Urinary bladder (tissue), 4 donors: ENCODE measurements around the gene UFL1. TPM values are rescaled to one million over a fixed set of nuclear protein-coding genes. Genes with fewer than 3 reads are reported as not detected.
A peak's percentile ranks its signal among the peaks of the same experiment; 100 is the strongest.
"Not testable (repeated sequence)": the region's sequence is repeated elsewhere in the genome, so short reads cannot be mapped to it uniquely, and the experiment has no call there.

Experiments used
- DNase-seq: peaks from one replicate; pipeline ENCODE4 v3.0.0-alpha.2; 2015; ENCODE audit errors: extremely low spot score
- H3K27ac ChIP-seq: one replicate; pipeline ENCODE4 v1.5.1; 2013; ENCODE audit warnings: low read depth, mild to moderate bottlenecking, moderate library complexity
- H3K36me3 ChIP-seq: one replicate; pipeline ENCODE4 v1.6.1; 2013; ENCODE audit warnings: mild to moderate bottlenecking, moderate library complexity; ENCODE audit not compliant: insufficient read depth
- H3K4me1 ChIP-seq: one replicate; pipeline ENCODE4 v1.6.1; 2013; ENCODE audit warnings: mild to moderate bottlenecking, moderate library complexity; ENCODE audit not compliant: insufficient read depth
- H3K4me3 ChIP-seq: one replicate; pipeline ENCODE4 v1.5.1; 2013; ENCODE audit warnings: low read depth, low read length
- WGBS: extraction: QIAGEN DNeasy Blood & Tissue Kit; methylation state at CpG from one replicate; pipeline ENCODE4 v1.1.7; 2013; 5-methylcytosine and 5-hydroxymethylcytosine counted together
- polyA plus RNA-seq: library from polyadenylated mRNA; stranded (reverse); fragments of 200-250 nt; gene quantifications from one replicate; pipeline ENCODE4 v1.2.3, GENCODE V29; 2013
- total RNA-seq: library from RNA; depleted of rRNA; stranded (reverse); fragments of >200 nt; gene quantifications from one replicate; pipeline ENCODE4 v1.2.3, GENCODE V29; 2014
- donor health status: healthy with polysubstance abuse.
- donor health status: healthy.

Gene UFL1
- total and polyA plus RNA-seq, 2 donors = 20.7 to 60.2 TPM

- no peak overlapping the region for H3K27ac ChIP-seq
- H3K36me3 ChIP-seq = no peaks in the 10 kb centered on the region
- WGBS = 47% methylated on average over 5 of the region's 5 CpGs
- DNase-seq = no peak
- no peak overlapping the region for H3K4me3 ChIP-seq
- H3K4me1 ChIP-seq = no peaks in the 10 kb centered on the region
Observed at GRCh38 chr6:96537726-96538125, 16.1 kb downstream of the UFL1 start.

GRCh38 chr6:96542702-96543101, 21.1 kb downstream of the UFL1 start:
- Histone ChIP-seq H3K4me1 (no peaks in the 10 kb centered on the region), H3K36me3 (no peaks in the 10 kb centered on the region), H3K4me3 (no peak overlapping the region), H3K27ac (no peak overlapping the region)
- no peak for DNase-seq

- Histone ChIP-seq H3K4me3 (no peak overlapping the region), H3K4me1 (no peaks in the 10 kb centered on the region), H3K27ac (no peak overlapping the region), H3K36me3 (no peaks in the 10 kb centered on the region)
- no peak for DNase-seq
- WGBS = 95% methylated on average over 3 of the region's 3 CpGs
Observed at GRCh38 chr6:96545882-96546281, 24.3 kb downstream of the UFL1 start.

GRCh38 chr6:96547654-96548053, 26.0 kb downstream of the UFL1 start:
- Histone ChIP-seq H3K36me3 (no peaks in the 10 kb centered on the region), H3K27ac (no peak overlapping the region), H3K4me3 (no peak overlapping the region), H3K4me1 (no peaks in the 10 kb centered on the region)
- WGBS = 95% methylated on average over 4 of the region's 4 CpGs
- no peak for DNase-seq

- Histone ChIP-seq H3K4me1 (no peaks in the 10 kb centered on the region), H3K27ac (no peak overlapping the region), H3K36me3 (no peaks in the 10 kb centered on the region), H3K4me3 (no peak overlapping the region)
- WGBS = 94% methylated on average over 4 of the region's 4 CpGs
- no peak for DNase-seq
Observed at GRCh38 chr6:96554558-96554957, 33.0 kb downstream of the UFL1 start.

- H3K36me3 ChIP-seq, H3K4me3 ChIP-seq, H3K27ac ChIP-seq, H3K4me1 ChIP-seq, DNase-seq: not testable (repeated sequence)
- WGBS = 97% methylated on average over 2 of the region's 2 CpGs
Observed at GRCh38 chr6:96559740-96560139, 38.1 kb downstream of the UFL1 start.

- H3K4me3 ChIP-seq = peak within 1 kb of the TSS; percentile 3
- 14% methylated on average over 3 of the region's 3 CpGs for WGBS
Observed at GRCh38 chr6:96562886-96563285, 41.3 kb downstream of the UFL1 start, which contains the start of gene FHL5. Gene FHL5 (plus strand): TSS chr6:96563128. CDS start chr6:96603614, 40,486 bp downstream.

GRCh38 chr6:96563853-96564252, 42.2 kb downstream of the UFL1 start:
- Histone ChIP-seq H3K4me3 (no peak overlapping the region), H3K36me3 (no peaks in the 10 kb centered on the region), H3K4me1 (no peaks in the 10 kb centered on the region), H3K27ac (no peak overlapping the region)
- DNase-seq = no peak

More at GRCh38 chr6:96562886-96563285, 41.3 kb downstream of the UFL1 start, which contains the start of gene FHL5:
- no peak for DNase-seq
- Histone ChIP-seq H3K36me3 (no peaks in the 10 kb centered on the region), H3K27ac (no peak within 1 kb of the TSS), H3K4me1 (no peaks in the 10 kb centered on the region)

GRCh38 chr6:96570053-96570452, 48.4 kb downstream of the UFL1 start:
- Histone ChIP-seq H3K36me3 (no peaks in the 10 kb centered on the region), H3K4me3 (no peak overlapping the region), H3K27ac (no peak overlapping the region), H3K4me1 (no peaks in the 10 kb centered on the region)
- WGBS = 80% methylated on average over 2 of the region's 2 CpGs
- no peak for DNase-seq

- no peak overlapping the region for H3K27ac ChIP-seq
- H3K36me3 ChIP-seq = no peaks in the 10 kb centered on the region
- DNase-seq = no peak
Observed at GRCh38 chr6:96571551-96571950, 49.9 kb downstream of the UFL1 start.

GRCh38 chr6:96575359-96575758, 53.8 kb downstream of the UFL1 start:
- Histone ChIP-seq H3K4me3 (no peak overlapping the region), H3K36me3 (no peaks in the 10 kb centered on the region), H3K4me1 (no peaks in the 10 kb centered on the region), H3K27ac (no peak overlapping the region)
- WGBS = 73% methylated on average over 3 of the region's 3 CpGs
- DNase-seq = no peak

More at GRCh38 chr6:96571551-96571950, 49.9 kb downstream of the UFL1 start:
- Histone ChIP-seq H3K4me3 (no peak overlapping the region), H3K4me1 (no peaks in the 10 kb centered on the region)

GRCh38 chr6:96576221-96576620, 54.6 kb downstream of the UFL1 start:
- Histone ChIP-seq H3K4me3 (no peak overlapping the region), H3K4me1 (no peaks in the 10 kb centered on the region), H3K36me3 (no peaks in the 10 kb centered on the region), H3K27ac (no peak overlapping the region)
- 56% methylated on average over 4 of the region's 4 CpGs for WGBS
- DNase-seq = no peak

GRCh38 chr6:96582021-96582420, 60.4 kb downstream of the UFL1 start:
- no peak overlapping the region for H3K4me3 ChIP-seq
- no peaks in the 10 kb centered on the region for H3K4me1 ChIP-seq
- DNase-seq = no peak
- no peak overlapping the region for H3K27ac ChIP-seq
- no peaks in the 10 kb centered on the region for H3K36me3 ChIP-seq
- WGBS = 79% methylated on average over 2 of the region's 2 CpGs

- Histone ChIP-seq H3K36me3 (no peaks in the 10 kb centered on the region), H3K4me3 (no peak overlapping the region), H3K27ac (no peak overlapping the region), H3K4me1 (no peaks in the 10 kb centered on the region)
- WGBS = 72% methylated on average over 1 of the region's 1 CpG
- DNase-seq = no peak
Observed at GRCh38 chr6:96582436-96582835, 60.8 kb downstream of the UFL1 start.

- H3K27ac ChIP-seq = no peak overlapping the region
Observed at GRCh38 chr6:96604420-96604819, 82.8 kb downstream of the UFL1 start.

More at GRCh38 chr6:96604420-96604819, 82.8 kb downstream of the UFL1 start:
- no peak for DNase-seq
- no peak overlapping the region for H3K4me3 ChIP-seq
- 76% methylated on average over 2 of the region's 2 CpGs for WGBS
- no peaks in the 10 kb centered on the region for H3K36me3 ChIP-seq
- no peaks in the 10 kb centered on the region for H3K4me1 ChIP-seq
